Cardiac muscle cell (in vitro differentiated cells and primary cell): Measurements from ENCODE around the gene HOATZ. TPM values are rescaled to one million over a fixed set of nuclear protein-coding genes. Genes with fewer than 3 reads are reported as not detected.

Experiments used
- DNase-seq, 2 donors: peaks; one replicate each; pipeline versions ENCODE4 v3.0.0 to v3.0.0-alpha.2; 2010 to 2017; ENCODE audit warnings: low read depth in 1 of 2, low spot score in 1 of 2
- H3K27ac ChIP-seq: fragments of 200-600 bp; sonication (generic); 2 replicates; pipeline ENCODE4 v1.5.1; 2016
- H3K27me3 ChIP-seq: fragments of 200-600 bp; sonication (generic); 2 replicates; pipeline ENCODE4 v1.6.0; 2016; ENCODE audit warnings: control low read depth
- H3K36me3 ChIP-seq: fragments of 200-600 bp; sonication (generic); 2 replicates; pipeline ENCODE4 v1.5.1; 2016; ENCODE audit warnings: control low read depth
- H3K4me1 ChIP-seq: fragments of 200-600 bp; sonication (generic); 2 replicates; pipeline ENCODE4 v1.8.1; 2017; ENCODE audit warnings: low read depth, mild to moderate bottlenecking, mixed run types
- H3K4me3 ChIP-seq: fragments of 200-600 bp; sonication (generic); 2 replicates; pipeline ENCODE4 v1.5.1; 2016; ENCODE audit warnings: mild to moderate bottlenecking
- H3K9me3 ChIP-seq: fragments of 200-600 bp; sonication (generic); 2 replicates; pipeline ENCODE4 v1.5.1; 2017; ENCODE audit warnings: low read depth, mild to moderate bottlenecking, control low read depth
- CTCF ChIP-seq: IDR thresholded peaks from 2 replicates; pipeline ENCODE4 v1.5.1; 2012; ENCODE audit warnings: low read depth, mild to moderate bottlenecking, low read length
- polyA plus RNA-seq: library from polyadenylated mRNA; unstranded; fragments of >200 nt; fragmentation: Nextera tagmentation; extraction: Ambion mirVana; gene quantifications from 2 replicates; pipeline ENCODE4 v1.2.1, GENCODE V29; 2016
- total RNA-seq: library from RNA; depleted of rRNA; stranded (reverse); fragments of >200 nt; gene quantifications from 2 replicates; pipeline ENCODE4 v1.2.3, GENCODE V29; 2016

The HOATZ gene
- total and polyA plus RNA-seq, 2 experiments from 2014 or later, result not detected

- H3K9me3 ChIP-seq, result no peaks in the 10 kb centered on the region
- H3K36me3 ChIP-seq, result no peaks in the 10 kb centered on the region
- TF ChIP-seq CTCF, result no peak
Measured at GRCh38 chr11:111577821-111578220, 63.2 kb downstream of the HOATZ start.

GRCh38 chr11:111581341-111581740 lies 66.8 kb downstream of the HOATZ start:
- no peaks in the 10 kb centered on the region for H3K27me3 ChIP-seq
- H3K4me1 ChIP-seq, result no peaks in the 10 kb centered on the region
- no peak for DNase-seq
- H3K27ac ChIP-seq, result no peak overlapping the region
- no peak for TF ChIP-seq CTCF
- H3K36me3 ChIP-seq, result no peaks in the 10 kb centered on the region
- H3K9me3 ChIP-seq, result no peaks in the 10 kb centered on the region
- no peak overlapping the region for H3K4me3 ChIP-seq

More at GRCh38 chr11:111577821-111578220, 63.2 kb downstream of the HOATZ start:
- H3K27ac ChIP-seq, result no peak overlapping the region
- DNase-seq, result no peak
- peaks cover 5% of the 10 kb centered on the region for H3K4me1 ChIP-seq
- H3K4me3 ChIP-seq, result no peak overlapping the region
- H3K27me3 ChIP-seq, result no peaks in the 10 kb centered on the region

GRCh38 chr11:111582163-111582562 lies 67.6 kb downstream of the HOATZ start:
- H3K36me3 ChIP-seq, result no peaks in the 10 kb centered on the region
- no peak for DNase-seq
- TF ChIP-seq CTCF, result no peak
- H3K4me1 ChIP-seq, result no peaks in the 10 kb centered on the region
- H3K9me3 ChIP-seq, result no peaks in the 10 kb centered on the region
- no peaks in the 10 kb centered on the region for H3K27me3 ChIP-seq
- no peak overlapping the region for H3K27ac ChIP-seq
- H3K4me3 ChIP-seq, result no peak overlapping the region

GRCh38 chr11:111582881-111583280 lies 68.3 kb downstream of the HOATZ start:
- Histone ChIP-seq H3K27me3 (no peaks in the 10 kb centered on the region), H3K4me1 (no peaks in the 10 kb centered on the region), H3K36me3 (no peaks in the 10 kb centered on the region), H3K27ac (no peak overlapping the region), H3K9me3 (no peaks in the 10 kb centered on the region), H3K4me3 (no peak overlapping the region)
- TF ChIP-seq CTCF, result no peak
- DNase-seq, result no peak

GRCh38 chr11:111585371-111585770 lies 70.8 kb downstream of the HOATZ start:
- peak in 1 of 2 donors; percentile 82 for DNase-seq

More at GRCh38 chr11:111585371-111585770, 70.8 kb downstream of the HOATZ start:
- Histone ChIP-seq H3K27ac (no peak overlapping the region), H3K9me3 (no peaks in the 10 kb centered on the region), H3K36me3 (no peaks in the 10 kb centered on the region), H3K4me3 (no peak overlapping the region), H3K4me1 (no peaks in the 10 kb centered on the region), H3K27me3 (no peaks in the 10 kb centered on the region)
- no peak for TF ChIP-seq CTCF
